B cell (primary cell): ENCODE measurements around the gene SCGB1D1.
"Not testable (repeated sequence)": the region's sequence is repeated elsewhere in the genome, so short reads cannot be mapped to it uniquely, and the experiment has no call there.

Experiments
- EZH2 ChIP-seq: IDR thresholded peaks from 2 replicates; pipeline ENCODE4 v1.6.1; 2012; ENCODE audit warnings: borderline replicate concordance, low read depth, mild to moderate bottlenecking, moderate library complexity, low read length; ENCODE audit not compliant: insufficient read depth, poor library complexity, severe bottlenecking
- TF ChIP-seq, protein P1 (sequence below): fragments of 200-600 bp; IDR thresholded peaks from one replicate; pipeline ENCODE4 v1.8.0; 2022; ENCODE audit warnings: antibody characterized with exemption, mild to moderate bottlenecking

DNA sequence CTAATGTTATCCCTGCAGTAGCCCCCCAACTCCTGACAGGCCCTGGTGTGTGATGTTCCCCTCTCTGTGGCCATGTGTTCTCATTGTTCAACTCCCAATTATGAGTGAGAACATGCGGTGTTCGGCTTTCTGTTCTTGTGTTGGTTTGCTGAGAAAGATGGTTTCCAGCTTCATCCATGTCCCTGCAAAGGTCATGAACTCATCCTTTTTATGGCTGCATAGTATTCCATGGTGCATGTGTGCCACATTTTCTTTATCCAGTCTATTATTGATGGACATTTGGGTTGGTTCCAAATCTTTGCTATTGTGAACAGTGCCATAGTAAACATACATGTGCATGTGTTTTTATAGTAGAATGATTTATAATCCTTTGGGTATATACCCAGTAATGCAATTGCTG lies 7.4 kb downstream of the SCGB1D1 start:
- TF ChIP-seq, protein P1, sequence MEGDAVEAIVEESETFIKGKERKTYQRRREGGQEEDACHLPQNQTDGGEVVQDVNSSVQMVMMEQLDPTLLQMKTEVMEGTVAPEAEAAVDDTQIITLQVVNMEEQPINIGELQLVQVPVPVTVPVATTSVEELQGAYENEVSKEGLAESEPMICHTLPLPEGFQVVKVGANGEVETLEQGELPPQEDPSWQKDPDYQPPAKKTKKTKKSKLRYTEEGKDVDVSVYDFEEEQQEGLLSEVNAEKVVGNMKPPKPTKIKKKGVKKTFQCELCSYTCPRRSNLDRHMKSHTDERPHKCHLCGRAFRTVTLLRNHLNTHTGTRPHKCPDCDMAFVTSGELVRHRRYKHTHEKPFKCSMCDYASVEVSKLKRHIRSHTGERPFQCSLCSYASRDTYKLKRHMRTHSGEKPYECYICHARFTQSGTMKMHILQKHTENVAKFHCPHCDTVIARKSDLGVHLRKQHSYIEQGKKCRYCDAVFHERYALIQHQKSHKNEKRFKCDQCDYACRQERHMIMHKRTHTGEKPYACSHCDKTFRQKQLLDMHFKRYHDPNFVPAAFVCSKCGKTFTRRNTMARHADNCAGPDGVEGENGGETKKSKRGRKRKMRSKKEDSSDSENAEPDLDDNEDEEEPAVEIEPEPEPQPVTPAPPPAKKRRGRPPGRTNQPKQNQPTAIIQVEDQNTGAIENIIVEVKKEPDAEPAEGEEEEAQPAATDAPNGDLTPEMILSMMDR: not testable (repeated sequence)
- TF ChIP-seq EZH2: not testable (repeated sequence)
